HG02588 (cell line): ENCODE results near the gene GDI2.
A peak's percentile ranks its signal among the peaks of the same experiment; 100 is the strongest.
"Not testable (repeated sequence)": the region's sequence is repeated elsewhere in the genome, so short reads cannot be mapped to it uniquely, and the experiment has no call there.

Experiments
- ATAC-seq: cut with Tn5 transposase; IDR thresholded peaks from one replicate; pipeline ENCODE4 v1.9.1; 2021; ENCODE audit warnings: mild to moderate bottlenecking, moderate library complexity; ENCODE audit not compliant: unreplicated experiment

The GDI2 gene

GRCh38 chr10:5828725-5829124 is 15.5 kb upstream of the GDI2 start:
- ATAC-seq, result no peak

- ATAC-seq, result no peak
Measured at GRCh38 chr10:5827841-5828240, 14.6 kb upstream of the GDI2 start.

- not testable (repeated sequence) for ATAC-seq
Measured at GRCh38 chr10:5826511-5826910, 13.3 kb upstream of the GDI2 start.

GRCh38 chr10:5818894-5819293 is 5.7 kb upstream of the GDI2 start:
- no peak for ATAC-seq

- ATAC-seq, result no peak
Measured at GRCh38 chr10:5818048-5818331, 4.8 kb upstream of the GDI2 start.

GRCh38 chr10:5817322-5818047 is 4.3 kb upstream of the GDI2 start:
- no peak for ATAC-seq

GRCh38 chr10:5816170-5816569 is 2.9 kb upstream of the GDI2 start:
- ATAC-seq, result no peak

GRCh38 chr10:5814110-5815107 is 1.2 kb upstream of the GDI2 start:
- ATAC-seq, result no peak

GRCh38 chr10:5813091-5813340 is 218 bp downstream of the GDI2 start:
- peak; percentile 26 for ATAC-seq

- peak; percentile 30 for ATAC-seq
Measured at GRCh38 chr10:5812283-5813090, 747 bp downstream of the GDI2 start.

- ATAC-seq, result no peak
Measured at GRCh38 chr10:5811387-5811821, 1.8 kb downstream of the GDI2 start.

- ATAC-seq, result no peak
Measured at GRCh38 chr10:5810225-5810624, 3.0 kb downstream of the GDI2 start.

- no peak for ATAC-seq
Measured at GRCh38 chr10:5809527-5810154, 3.6 kb downstream of the GDI2 start.

GRCh38 chr10:5808783-5809392 is 4.3 kb downstream of the GDI2 start:
- ATAC-seq, result not testable (repeated sequence)

GRCh38 chr10:5806745-5807144 is 6.5 kb downstream of the GDI2 start:
- no peak for ATAC-seq

- ATAC-seq, result no peak
Measured at GRCh38 chr10:5805711-5806110, 7.5 kb downstream of the GDI2 start.

GRCh38 chr10:5805260-5805659 is 8.0 kb downstream of the GDI2 start:
- no peak for ATAC-seq

GRCh38 chr10:5804386-5804785 is 8.8 kb downstream of the GDI2 start:
- ATAC-seq, result no peak

GRCh38 chr10:5800782-5801181 is 12.5 kb downstream of the GDI2 start:
- ATAC-seq, result no peak

- no peak for ATAC-seq
Measured at GRCh38 chr10:5794236-5794635, 19.0 kb downstream of the GDI2 start.

GRCh38 chr10:5789626-5790025 is 23.6 kb downstream of the GDI2 start:
- no peak for ATAC-seq
